NCI-H187 treated with DMSO at 0.1 percent for 48 hours (cell line): ENCODE measurements around the gene SRGAP3.

Experiments
- DNase-seq: peaks from one replicate; lab custom pipeline; 2025; lab: John Stamatoyannopoulos, UW

The SRGAP3 gene

DNA sequence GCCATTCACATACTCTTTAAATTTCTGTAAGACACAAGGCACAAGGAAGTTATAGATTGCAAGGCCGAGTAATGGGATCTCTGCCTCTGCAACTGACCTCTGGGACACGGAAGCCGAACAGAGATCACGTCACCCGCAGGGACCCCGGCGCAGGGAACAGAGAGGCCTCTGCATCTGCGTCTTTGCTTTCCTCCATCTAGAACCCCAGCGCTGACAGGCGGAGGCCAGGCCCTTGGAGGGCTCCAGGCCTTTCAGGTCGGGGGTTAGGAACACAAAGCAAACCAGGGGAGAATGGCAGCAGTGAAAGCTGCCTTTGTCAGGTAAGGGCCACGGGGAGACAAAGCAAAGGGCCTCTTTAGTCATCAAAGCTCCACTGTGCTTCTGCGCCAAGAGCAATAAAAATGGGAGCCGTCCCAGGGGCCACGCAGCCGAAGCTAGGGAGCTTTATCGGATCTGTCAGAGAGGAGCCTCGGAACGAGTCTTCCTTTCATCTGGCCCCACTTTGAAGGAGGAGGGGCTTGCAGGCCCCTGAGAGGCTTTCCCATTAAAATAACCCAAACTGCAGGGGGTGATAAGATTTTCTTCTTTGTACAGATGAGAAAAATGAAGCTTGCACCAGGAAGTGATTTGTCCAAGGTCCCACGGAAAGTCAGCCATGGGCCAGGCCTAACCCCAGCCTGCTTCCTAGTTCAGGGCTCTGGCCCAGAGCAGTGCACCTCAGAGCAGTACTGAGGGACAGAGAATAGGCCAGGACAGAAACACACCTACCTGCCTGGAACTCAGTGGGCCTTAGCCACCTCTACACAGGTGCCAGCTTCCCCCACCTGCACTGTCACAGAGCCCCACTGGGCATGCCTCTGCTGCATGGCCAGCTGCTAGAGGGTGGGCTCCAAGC lies 201.7 kb downstream of the SRGAP3 start:
- DNase-seq, result no peak

DNA sequence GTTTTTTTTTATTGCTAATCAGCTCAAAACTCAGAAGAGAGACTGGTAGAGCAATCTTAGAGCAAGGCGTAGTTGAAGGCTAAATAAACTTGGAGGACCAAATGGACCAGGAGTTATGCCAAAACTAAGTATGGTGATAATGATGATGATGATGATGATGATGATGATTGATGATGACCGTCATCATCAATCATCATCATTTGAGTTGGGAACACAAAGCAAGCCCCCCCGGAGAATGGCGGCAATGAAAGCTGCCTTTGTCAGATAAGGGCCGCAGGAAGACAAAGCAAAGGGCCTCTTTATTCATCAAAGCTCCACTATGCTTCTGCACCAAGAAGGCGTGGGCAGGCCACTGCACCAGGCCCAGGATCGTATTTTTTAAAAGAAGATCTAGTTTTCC lies 204.1 kb downstream of the SRGAP3 start:
- no peak for DNase-seq

- DNase-seq, result no peak
Measured at GRCh38 chr3:9043063-9043462, 206.4 kb downstream of the SRGAP3 start.

- DNase-seq, result no peak
Measured at GRCh38 chr3:9041626-9042025, 207.8 kb downstream of the SRGAP3 start.

- no peak for DNase-seq
Measured at GRCh38 chr3:9040996-9041395, 208.4 kb downstream of the SRGAP3 start.

- no peak for DNase-seq
Measured at GRCh38 chr3:9037144-9037711, 212.2 kb downstream of the SRGAP3 start.

- no peak for DNase-seq
Measured at GRCh38 chr3:9036404-9037131, 212.9 kb downstream of the SRGAP3 start.

- DNase-seq, result no peak
Measured at GRCh38 chr3:9035961-9036360, 213.5 kb downstream of the SRGAP3 start.

DNA sequence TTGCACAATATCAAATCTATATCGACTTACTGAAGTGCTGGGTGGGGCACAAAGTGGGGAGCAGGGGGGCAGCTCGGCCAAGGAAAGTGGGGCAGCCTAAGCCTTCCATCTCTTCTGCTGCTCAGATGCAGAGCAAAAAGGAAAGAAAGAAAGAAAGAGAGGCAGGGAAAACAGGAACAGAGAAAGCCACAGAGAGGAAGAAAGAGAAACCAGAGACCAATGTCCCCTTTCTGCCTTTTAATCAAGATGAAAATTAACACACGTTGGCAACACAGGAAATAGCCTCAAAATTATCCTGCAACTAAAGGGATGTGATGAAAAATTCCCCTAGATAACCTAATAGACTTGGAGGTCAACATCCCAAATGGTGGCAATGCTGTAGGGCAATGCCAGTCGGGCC lies 214.0 kb downstream of the SRGAP3 start:
- DNase-seq, result no peak

DNA sequence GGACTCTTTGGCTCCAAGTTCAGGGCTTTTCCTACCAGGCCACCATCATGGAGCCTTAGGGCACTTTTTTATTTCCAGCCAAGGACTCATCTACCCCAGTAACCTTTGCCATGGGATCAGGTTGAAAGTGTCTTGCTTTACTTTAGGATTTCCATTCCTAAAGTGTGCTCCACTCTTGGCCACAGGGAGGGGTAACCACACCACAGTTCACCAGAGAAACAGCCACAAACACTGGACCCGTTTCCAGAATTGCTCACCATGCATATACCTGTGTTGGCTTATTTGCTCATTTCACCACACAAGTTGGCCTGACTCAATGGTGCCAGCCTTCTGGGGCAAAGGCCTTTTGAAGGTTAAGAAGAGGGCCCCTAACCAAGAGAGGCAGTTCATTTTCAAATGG lies 215.6 kb downstream of the SRGAP3 start:
- no peak for DNase-seq

DNA sequence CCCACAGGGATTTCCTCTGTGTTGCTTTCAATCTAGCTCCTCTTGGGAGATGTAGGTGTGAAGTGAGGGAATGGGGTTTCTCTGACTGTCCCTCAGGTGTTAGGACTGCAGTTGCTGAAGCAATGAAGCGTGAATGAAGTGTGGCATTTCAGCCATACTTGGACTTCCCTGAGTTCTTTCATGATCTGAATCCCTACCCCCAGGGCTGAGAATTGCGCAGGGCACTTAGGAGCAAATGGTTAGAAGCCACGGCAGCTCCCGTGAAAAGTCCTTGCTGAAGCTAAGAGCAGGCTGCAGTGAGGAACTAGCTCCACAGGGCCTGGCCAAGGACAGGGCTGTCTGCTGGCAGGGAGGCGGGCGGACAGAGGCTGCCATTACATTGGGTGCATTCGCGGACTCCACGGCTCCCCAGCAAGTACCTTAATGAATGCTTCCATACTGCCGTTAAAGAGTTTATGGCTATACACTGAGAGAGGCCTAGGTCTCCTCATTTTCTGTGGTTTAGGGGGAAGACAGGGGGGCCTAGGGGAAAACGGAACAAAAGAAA lies 217.1 kb downstream of the SRGAP3 start:
- DNase-seq, result no peak

GRCh38 chr3:9030034-9030433 lies 219.4 kb downstream of the SRGAP3 start:
- DNase-seq, result no peak

- DNase-seq, result no peak
Measured at GRCh38 chr3:9028134-9028533, 221.3 kb downstream of the SRGAP3 start.

GRCh38 chr3:9026320-9027045 lies 223.0 kb downstream of the SRGAP3 start:
- DNase-seq, result no peak

DNA sequence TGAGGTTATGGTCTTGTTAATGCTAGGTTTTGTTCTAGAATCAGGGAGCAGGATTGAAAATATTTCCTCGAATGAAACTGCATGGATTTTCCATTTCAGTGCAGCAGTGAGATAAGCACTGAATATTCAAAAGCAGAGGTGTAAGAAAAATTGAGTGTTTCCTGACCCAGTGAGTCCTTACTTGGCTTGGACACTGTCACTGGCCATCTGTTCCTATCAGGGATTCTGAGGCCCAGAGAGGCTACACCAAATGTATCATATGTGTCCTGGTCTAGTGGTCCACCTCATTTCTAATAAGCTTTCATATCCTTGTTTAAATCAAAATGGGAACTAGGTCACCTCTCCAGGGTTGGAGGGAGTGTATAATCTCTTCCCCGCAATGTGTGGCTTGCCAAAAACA lies 225.1 kb downstream of the SRGAP3 start:
- DNase-seq, result no peak

- no peak for DNase-seq
Measured at GRCh38 chr3:9023226-9023590, 226.2 kb downstream of the SRGAP3 start.

- DNase-seq, result no peak
Measured at GRCh38 chr3:9022305-9023225, 226.9 kb downstream of the SRGAP3 start.

DNA sequence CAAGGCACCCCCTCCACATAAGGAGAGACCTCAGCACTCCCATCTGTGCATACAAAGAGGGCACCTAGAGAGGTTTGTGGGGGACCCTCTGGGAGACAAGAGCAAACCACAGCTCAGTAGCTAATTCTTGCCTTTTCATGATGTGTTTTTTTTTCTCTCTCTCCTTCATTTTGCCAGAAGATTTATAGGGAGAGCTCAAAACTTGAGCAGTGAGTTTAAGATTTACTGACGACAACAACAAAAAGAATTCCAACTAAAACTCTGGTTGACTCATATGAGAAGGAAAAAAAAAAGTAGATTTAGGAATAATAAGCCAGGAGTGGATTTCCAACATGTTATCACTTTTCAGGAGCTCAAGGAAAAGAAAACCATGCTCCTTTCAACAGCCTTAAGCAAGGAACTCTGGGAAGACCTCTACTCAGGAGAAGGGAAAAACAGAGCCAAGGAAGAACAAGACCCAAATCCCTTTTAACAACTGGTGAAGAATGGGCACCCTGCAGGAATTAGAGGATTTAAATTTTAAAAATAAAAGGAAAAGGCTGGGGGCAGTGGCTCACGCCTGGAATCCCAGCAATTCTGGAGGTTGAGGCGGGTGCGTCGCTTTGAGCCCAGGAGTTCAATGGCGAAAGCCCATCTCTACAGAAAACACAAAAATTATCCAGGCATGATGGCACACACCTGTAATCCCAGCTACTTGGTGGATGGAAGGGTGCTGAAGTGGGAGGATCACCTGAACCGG lies 228.0 kb downstream of the SRGAP3 start:
- no peak for DNase-seq

- DNase-seq, result no peak
Measured at GRCh38 chr3:9020426-9020825, 229.0 kb downstream of the SRGAP3 start.

- no peak for DNase-seq
Measured at GRCh38 chr3:9019259-9019961, 230.0 kb downstream of the SRGAP3 start.
